Natural killer cell (primary cell): ENCODE results near the gene ATP1A4. TPM values are rescaled to one million over a fixed set of nuclear protein-coding genes. Genes with fewer than 3 reads are reported as not detected.

Experiments
- ATAC-seq, 3 donors: fragments of 150-1000 bp in 2 of 3; fragments of 200-7000 bp in 1 of 3; cut with Tn5 transposase; 1 replicate in 1 of 3; 2 replicates in 2 of 3; pipeline ENCODE4 v1.10.0; 2021; ENCODE audit warnings: mild to moderate bottlenecking in 2 of 3, moderate library complexity in 2 of 3
- DNase-seq, 2 donors: peaks; one replicate each; pipeline versions ENCODE4 v3.0.0 to v3.0.0-alpha.2; 2013 to 2021; ENCODE audit warnings: mixed read lengths in 1 of 2
- H3K27ac ChIP-seq: one replicate; pipeline ENCODE4 v1.5.1; 2013; ENCODE audit warnings: mild to moderate bottlenecking, low read length
- H3K27me3 ChIP-seq: one replicate; pipeline ENCODE4 v1.6.1; 2013; ENCODE audit warnings: low read length; ENCODE audit not compliant: control insufficient read depth, insufficient read depth
- H3K36me3 ChIP-seq: one replicate; pipeline ENCODE4 v1.6.1; 2013; ENCODE audit warnings: low read length; ENCODE audit not compliant: control insufficient read depth, insufficient read depth
- H3K4me1 ChIP-seq: one replicate; pipeline ENCODE4 v1.6.1; 2013; ENCODE audit warnings: low read length; ENCODE audit not compliant: control insufficient read depth, insufficient read depth
- H3K4me3 ChIP-seq: one replicate; pipeline ENCODE4 v1.5.1; 2013; ENCODE audit warnings: low read length
- H3K9me3 ChIP-seq: one replicate; pipeline ENCODE4 v1.6.1; 2013; ENCODE audit warnings: low read length; ENCODE audit not compliant: control insufficient read depth, insufficient read depth
- H3K27ac Mint-ChIP-seq, 2 donors: one replicate each; pipeline ENCODE4 v1.8.0; 2022; ENCODE audit warnings: mild to moderate bottlenecking in 2 of 2, mixed read lengths in 2 of 2, moderate library complexity in 1 of 2
- H3K27me3 Mint-ChIP-seq, 2 donors: one replicate each; pipeline ENCODE4 v1.8.0; 2022; ENCODE audit warnings: low read depth in 2 of 2, mixed read lengths in 2 of 2
- H3K36me3 Mint-ChIP-seq: one replicate; pipeline ENCODE4 v1.8.0; 2022; ENCODE audit warnings: mixed read lengths
- H3K4me1 Mint-ChIP-seq, 2 donors: one replicate each; pipeline ENCODE4 v1.8.0; 2022; ENCODE audit warnings: mixed read lengths in 2 of 2
- H3K4me3 Mint-ChIP-seq: one replicate; pipeline ENCODE4 v1.8.0; 2022; ENCODE audit warnings: mild to moderate bottlenecking, moderate library complexity, mixed read lengths
- H3K9me3 Mint-ChIP-seq, 2 donors: one replicate each; pipeline ENCODE4 v1.8.0; 2022; ENCODE audit warnings: mixed read lengths in 2 of 2
- CTCF ChIP-seq: fragments of 200-600 bp; IDR thresholded peaks from one replicate; pipeline ENCODE4 v1.8.0; 2022; ENCODE audit warnings: antibody characterized with exemption
- whole genome bisulfite sequencing: methylation state at CpG from one replicate; pipeline ENCODE4 v1.1.7; 2013; ENCODE audit warnings: missing lambda C conversion rate; ENCODE audit not compliant: insufficient coverage; 5-methylcytosine and 5-hydroxymethylcytosine counted together
- intact Hi-C: fragments of 100-400 bp; cut with micrococcal nuclease; formaldehyde crosslinking; loops from one replicate; pipeline ENCODE4 v1.14.2; 2022
- total RNA-seq, 4 donors: library from RNA; stranded (reverse); fragments of 120-200 nt in 1 of 4; gene quantifications; one replicate each; pipeline versions ENCODE4 v1.2.3 to v1.2.4, GENCODE V29; 2013 to 2022

The ATP1A4 gene
- total RNA-seq, 3 donors from 2014 or later (not counting 1 experiment from before 2014, with no cell fraction given) = not detected

GRCh38 chr1:160148121-160148520 is 3.3 kb upstream of the ATP1A4 start:
- DNase-seq (no peak), ATAC-seq (no peak)
- no peaks in the 10 kb centered on the region for H3K9me3 ChIP-seq
- H3K4me1 Mint-ChIP-seq = peaks cover 0 to 7% of the 10 kb centered on the region in 2 donors
- no peaks in the 10 kb centered on the region for H3K27me3 ChIP-seq
- no peak overlapping the region for H3K4me3 ChIP-seq
- intact Hi-C loops = no loop called here
- no peaks in the 10 kb centered on the region for H3K36me3 Mint-ChIP-seq
- TF ChIP-seq CTCF = no peak
- 85% methylated on average over 3 of the region's 3 CpGs for WGBS
- H3K27ac Mint-ChIP-seq = no peak overlapping the region
- H3K9me3 Mint-ChIP-seq = no peaks in the 10 kb centered on the region
- peaks cover 8 to 12% of the 10 kb centered on the region in 2 donors for H3K27me3 Mint-ChIP-seq
- no peak overlapping the region for H3K4me3 Mint-ChIP-seq
- no peaks in the 10 kb centered on the region for H3K36me3 ChIP-seq
- no peak overlapping the region for H3K27ac ChIP-seq
- H3K4me1 ChIP-seq = no peaks in the 10 kb centered on the region

DNA sequence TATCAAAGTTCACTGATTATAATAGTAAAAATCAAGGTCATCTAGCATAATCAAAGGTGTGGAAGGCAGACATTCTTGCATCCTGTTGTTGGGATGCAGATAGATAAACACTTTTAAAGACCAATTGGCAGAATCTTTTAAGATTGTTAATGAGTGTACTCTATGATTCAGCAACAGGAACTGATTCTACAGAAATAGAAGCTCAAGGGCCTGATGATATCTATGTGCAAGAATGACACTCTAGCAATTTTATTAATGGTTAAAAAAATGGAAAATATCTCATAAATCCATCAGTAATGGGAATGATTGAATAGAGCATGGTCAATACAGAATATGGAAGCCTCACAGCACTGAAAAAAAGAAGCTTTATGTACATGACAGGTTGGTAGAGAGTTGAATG is 2.2 kb upstream of the ATP1A4 start:
- TF ChIP-seq CTCF = no peak
- Histone ChIP-seq H3K4me1 (no peaks in the 10 kb centered on the region), H3K9me3 (no peaks in the 10 kb centered on the region), H3K27ac (no peak overlapping the region), H3K4me3 (no peak overlapping the region), H3K27me3 (no peaks in the 10 kb centered on the region), H3K36me3 (no peaks in the 10 kb centered on the region)
- Mint-ChIP-seq H3K36me3 (no peaks in the 10 kb centered on the region), H3K27me3 (peaks cover 5 to 8% of the 10 kb centered on the region in 2 donors), H3K4me1 (peaks cover 0 to 7% of the 10 kb centered on the region in 2 donors), H3K27ac (no peak overlapping the region), H3K4me3 (no peak overlapping the region), H3K9me3 (no peaks in the 10 kb centered on the region)
- DNase-seq (no peak), ATAC-seq (no peak)
- intact Hi-C loops = no loop called here

DNA sequence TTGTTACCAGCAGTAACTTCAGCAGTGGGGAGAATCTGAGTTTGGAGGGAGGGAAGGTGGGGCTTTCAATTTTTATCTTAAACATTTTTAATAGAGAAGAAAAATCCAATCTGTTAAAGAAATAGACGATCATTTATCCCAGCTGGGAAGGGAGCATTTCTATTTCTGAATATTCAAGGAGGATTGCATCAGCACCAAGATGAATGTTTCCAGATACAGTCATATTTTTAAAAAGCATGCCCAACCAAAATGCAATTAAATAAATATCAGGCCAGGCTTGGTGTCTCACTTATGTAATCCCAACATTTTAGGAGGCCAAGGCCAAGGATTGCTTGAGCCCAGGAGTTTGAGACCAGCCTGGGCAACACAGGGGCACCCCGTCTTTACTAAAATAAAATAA is 1.7 kb upstream of the ATP1A4 start:
- no peak overlapping the region for H3K27ac ChIP-seq
- Mint-ChIP-seq H3K4me3 (no peak overlapping the region), H3K36me3 (no peaks in the 10 kb centered on the region), H3K9me3 (no peaks in the 10 kb centered on the region), H3K27ac (no peak overlapping the region), H3K4me1 (peaks cover 0 to 7% of the 10 kb centered on the region in 2 donors), H3K27me3 (peaks cover 3 to 8% of the 10 kb centered on the region in 2 donors)
- H3K36me3 ChIP-seq = no peaks in the 10 kb centered on the region
- 100% methylated on average over 1 of the region's 2 CpGs for WGBS
- H3K9me3 ChIP-seq = no peaks in the 10 kb centered on the region
- H3K4me3 ChIP-seq = no peak overlapping the region
- no peak for TF ChIP-seq CTCF
- ATAC-seq = no peak
- no peaks in the 10 kb centered on the region for H3K27me3 ChIP-seq
- DNase-seq = no peak
- H3K4me1 ChIP-seq = no peaks in the 10 kb centered on the region
- intact Hi-C loops = no loop called here

GRCh38 chr1:160154790-160155189 is 3.4 kb downstream of the ATP1A4 start:
- H3K4me1 ChIP-seq = no peaks in the 10 kb centered on the region
- H3K4me3 Mint-ChIP-seq = no peak overlapping the region
- no peaks in the 10 kb centered on the region for H3K9me3 ChIP-seq
- H3K4me1 Mint-ChIP-seq = peaks cover 0 to 7% of the 10 kb centered on the region in 2 donors
- DNase-seq (no peak), ATAC-seq (no peak)
- H3K9me3 Mint-ChIP-seq = no peaks in the 10 kb centered on the region
- no peak overlapping the region for H3K4me3 ChIP-seq
- intact Hi-C loops = no loop called here
- H3K27me3 ChIP-seq = no peaks in the 10 kb centered on the region
- no peaks in the 10 kb centered on the region for H3K36me3 ChIP-seq
- TF ChIP-seq CTCF = no peak
- H3K27ac Mint-ChIP-seq = no peak overlapping the region
- H3K36me3 Mint-ChIP-seq = no peaks in the 10 kb centered on the region
- WGBS = 56% methylated on average over 3 of the region's 3 CpGs
- peaks cover 12 to 14% of the 10 kb centered on the region in 2 donors for H3K27me3 Mint-ChIP-seq
- H3K27ac ChIP-seq = no peak overlapping the region
